ENCODE results near the gene SREBF2. TPM values are rescaled to one million over a fixed set of nuclear protein-coding genes. Genes with fewer than 3 reads are reported as not detected.

Gene SREBF2
- total RNA-seq, 4 donors from 2014 or later, result 91.1 to 122 (median 96.2) TPM

DNA sequence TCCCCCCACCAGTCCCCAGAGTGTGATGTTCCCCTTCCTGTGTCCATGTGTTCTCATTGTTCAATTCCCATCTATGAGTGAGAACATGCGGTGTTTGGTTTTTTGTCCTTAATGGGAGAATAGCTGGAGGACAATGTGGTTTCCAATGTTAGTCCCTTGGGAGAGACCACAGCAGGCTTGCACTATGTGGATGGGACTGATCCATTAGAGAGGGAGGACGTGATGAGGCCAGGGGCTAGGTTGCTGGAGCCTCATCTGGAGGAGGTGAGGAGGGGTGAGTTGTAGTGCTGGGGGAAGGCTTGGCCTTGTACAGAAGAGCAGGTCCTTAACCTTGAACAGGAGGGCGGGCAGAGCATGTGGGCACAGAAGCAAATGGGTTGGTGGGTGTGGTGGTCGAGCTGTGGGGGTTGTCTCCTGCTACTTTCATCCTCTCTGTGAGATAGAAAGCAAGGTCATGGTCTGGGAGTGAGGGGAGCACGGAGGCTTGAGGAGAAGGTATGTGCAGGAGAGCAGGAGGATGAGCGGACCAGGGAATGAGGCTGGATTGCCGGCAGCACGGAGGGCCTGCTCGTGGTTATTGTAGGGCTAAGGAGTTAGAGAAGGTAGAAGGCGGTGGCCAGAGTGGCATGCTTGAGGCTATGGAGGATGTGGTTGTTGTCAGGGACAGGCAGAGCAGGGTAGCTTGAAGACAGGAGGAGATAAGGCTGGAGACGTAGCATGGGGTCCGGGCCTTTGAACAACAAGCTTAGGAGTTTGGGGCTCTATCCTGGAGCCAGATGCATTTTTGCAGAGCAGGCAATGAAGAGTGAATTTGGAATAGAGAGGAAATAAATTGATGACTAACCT lies 11.2 kb upstream of the SREBF2 start:
- DNase-seq (ENCODE audit: low spot score in 2 of 2), result no peak
- intact Hi-C loops (cut with DNase I; ENCODE audit: low total_unique reads), result loop anchor here (10.0 kb wide), 1 partner anchor 123 kb away; the partner anchor contains the start of gene CENPM
- TF ChIP-seq POLR2A (IDR thresholded peaks at IDR 0.05), result no peak
- TF ChIP-seq, protein P1, sequence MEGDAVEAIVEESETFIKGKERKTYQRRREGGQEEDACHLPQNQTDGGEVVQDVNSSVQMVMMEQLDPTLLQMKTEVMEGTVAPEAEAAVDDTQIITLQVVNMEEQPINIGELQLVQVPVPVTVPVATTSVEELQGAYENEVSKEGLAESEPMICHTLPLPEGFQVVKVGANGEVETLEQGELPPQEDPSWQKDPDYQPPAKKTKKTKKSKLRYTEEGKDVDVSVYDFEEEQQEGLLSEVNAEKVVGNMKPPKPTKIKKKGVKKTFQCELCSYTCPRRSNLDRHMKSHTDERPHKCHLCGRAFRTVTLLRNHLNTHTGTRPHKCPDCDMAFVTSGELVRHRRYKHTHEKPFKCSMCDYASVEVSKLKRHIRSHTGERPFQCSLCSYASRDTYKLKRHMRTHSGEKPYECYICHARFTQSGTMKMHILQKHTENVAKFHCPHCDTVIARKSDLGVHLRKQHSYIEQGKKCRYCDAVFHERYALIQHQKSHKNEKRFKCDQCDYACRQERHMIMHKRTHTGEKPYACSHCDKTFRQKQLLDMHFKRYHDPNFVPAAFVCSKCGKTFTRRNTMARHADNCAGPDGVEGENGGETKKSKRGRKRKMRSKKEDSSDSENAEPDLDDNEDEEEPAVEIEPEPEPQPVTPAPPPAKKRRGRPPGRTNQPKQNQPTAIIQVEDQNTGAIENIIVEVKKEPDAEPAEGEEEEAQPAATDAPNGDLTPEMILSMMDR (IDR thresholded peaks at IDR 0.05), result no peak

DNA sequence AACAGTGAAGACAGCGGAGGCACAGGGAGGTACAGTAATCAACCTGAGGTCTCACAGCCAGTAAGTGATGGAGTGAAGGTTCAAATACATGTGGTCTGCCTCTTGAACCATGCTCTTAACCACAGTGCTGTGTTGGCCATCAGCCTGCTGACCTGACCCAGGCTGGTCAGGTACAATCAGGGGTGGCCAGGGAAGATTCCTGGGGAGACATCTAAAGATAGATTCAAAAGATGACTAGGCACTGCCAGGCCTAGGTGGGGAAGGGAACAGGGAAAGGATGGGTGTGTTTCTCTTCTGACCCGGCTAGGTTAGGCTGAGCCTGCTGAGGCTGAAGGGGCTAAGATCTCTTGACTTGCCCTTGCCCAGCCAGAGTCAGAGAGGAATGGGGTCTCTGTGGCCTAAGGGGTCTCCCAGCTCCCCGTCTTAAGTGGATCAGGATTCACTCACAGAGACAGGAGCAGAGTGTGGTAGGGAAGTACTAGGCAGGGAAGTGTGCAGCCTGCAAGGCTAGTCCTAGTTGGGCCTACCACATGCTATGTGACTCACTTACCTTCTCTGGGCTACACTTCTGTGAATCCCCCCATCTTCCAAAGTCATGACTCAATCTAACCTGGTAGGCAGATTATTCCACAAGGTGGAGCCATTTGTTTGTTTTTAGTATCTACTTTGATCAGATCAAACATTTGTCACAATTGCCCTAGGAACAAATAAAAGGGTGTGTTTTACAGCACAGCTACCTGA lies 10.4 kb upstream of the SREBF2 start:
- DNase-seq (ENCODE audit: low spot score in 2 of 2), result no peak

More for the DNA sequence above, 11.2 kb upstream of the SREBF2 start:
- WGBS, 2 donors, result 87 to 89% methylated on average over 12 of the region's 12 CpGs
- H3K4me3 ChIP-seq (ENCODE audit: low read depth, poor library complexity, severe bottlenecking), result no peak overlapping the region

DNA sequence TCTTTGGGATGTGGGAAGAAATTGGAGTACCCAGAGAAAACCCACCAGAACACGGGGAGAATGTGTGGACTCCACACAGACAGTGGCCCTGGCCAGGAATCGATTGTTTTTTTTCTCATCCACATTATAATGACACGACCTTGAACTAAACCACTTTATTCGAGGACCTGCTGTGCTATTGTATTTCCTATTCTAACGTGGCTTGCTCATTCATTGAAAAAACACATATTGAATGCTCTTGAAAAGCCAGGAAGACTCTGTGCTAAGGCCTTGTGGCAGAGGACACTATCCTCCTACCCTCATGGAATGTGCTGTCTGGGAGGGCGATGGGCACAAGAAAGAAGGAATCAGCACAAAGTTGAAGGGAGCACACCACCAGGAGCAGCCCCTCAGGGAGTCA lies 9.1 kb upstream of the SREBF2 start:
- TF ChIP-seq POLR2A (IDR thresholded peaks at IDR 0.05), result no peak
- TF ChIP-seq, protein P1 (IDR thresholded peaks at IDR 0.05), result no peak
- H3K4me3 ChIP-seq (ENCODE audit: low read depth, poor library complexity, severe bottlenecking), result no peak overlapping the region
- intact Hi-C loops (cut with DNase I; ENCODE audit: low total_unique reads), result loop anchor here (10.0 kb wide), 1 partner anchor 121 kb away; the partner anchor contains the start of gene CENPM
- DNase-seq (ENCODE audit: low spot score in 2 of 2), result no peak
- WGBS, 2 donors, result 90% methylated on average over 6 of the region's 6 CpGs

More for the DNA sequence above, 10.4 kb upstream of the SREBF2 start:
- no peak for TF ChIP-seq POLR2A (IDR thresholded peaks at IDR 0.05)
- TF ChIP-seq, protein P1 (IDR thresholded peaks at IDR 0.05), result peak in 1 of 3 donors; percentile 16
- intact Hi-C loops (cut with DNase I; ENCODE audit: low total_unique reads), result loop anchor here (10.0 kb wide), 1 partner anchor 122 kb away; the partner anchor contains the start of gene CENPM
- WGBS, 2 donors, result 78 to 87% methylated on average over 3 of the region's 3 CpGs
- no peak overlapping the region for H3K4me3 ChIP-seq (ENCODE audit: low read depth, poor library complexity, severe bottlenecking)

DNA sequence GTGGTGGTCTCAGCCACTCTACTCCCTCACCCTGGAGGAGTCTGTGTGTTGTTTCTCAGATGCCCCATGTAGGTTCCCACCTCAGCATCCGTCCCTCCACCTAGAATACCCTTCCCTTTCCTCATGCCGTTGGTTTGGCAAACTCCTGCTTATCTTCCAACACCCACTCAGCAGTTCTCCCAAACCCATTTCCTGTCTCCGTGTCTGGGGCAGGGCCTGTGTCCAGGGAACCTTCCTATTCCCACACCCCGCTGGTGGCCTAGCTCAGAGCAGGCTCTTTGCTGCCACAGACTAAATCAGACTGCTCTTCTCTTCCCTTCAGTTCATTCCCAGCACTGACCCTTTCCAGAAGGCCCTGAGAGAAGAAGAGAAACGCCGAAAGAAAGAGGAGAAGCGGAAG lies 7.5 kb upstream of the SREBF2 start:
- TF ChIP-seq POLR2A (IDR thresholded peaks at IDR 0.05), result no peak
- TF ChIP-seq, protein P1 (IDR thresholded peaks at IDR 0.05), result no peak
- H3K4me3 ChIP-seq (ENCODE audit: low read depth, poor library complexity, severe bottlenecking), result no peak overlapping the region
- intact Hi-C loops (cut with DNase I; ENCODE audit: low total_unique reads), result loop anchor here (10.0 kb wide), 1 partner anchor 119 kb away; the partner anchor contains the start of gene CENPM
- 71 to 75% methylated on average over 7 of the region's 7 CpGs for WGBS, 2 donors
- DNase-seq (ENCODE audit: low spot score in 2 of 2), result no peak

DNA sequence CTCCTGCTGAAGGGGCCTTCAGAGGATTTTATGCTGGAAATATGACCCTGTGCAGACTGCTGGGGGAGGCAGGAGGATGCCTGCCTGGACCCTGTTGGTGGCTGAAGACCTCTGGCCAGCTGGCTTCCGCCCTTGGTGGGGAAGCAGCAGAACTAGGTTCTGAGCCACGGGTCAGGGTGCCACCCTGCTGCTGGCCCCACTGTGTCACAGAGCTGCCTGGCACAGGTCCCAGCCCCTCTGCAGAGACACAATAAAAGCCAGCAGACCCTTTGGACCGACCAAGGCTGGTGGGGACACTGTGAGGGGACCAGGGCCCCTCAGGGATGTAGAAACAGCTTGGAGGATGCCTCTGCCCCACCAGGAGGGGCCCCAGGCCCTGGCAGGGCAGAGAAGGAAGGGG lies 6.9 kb upstream of the SREBF2 start:
- no peak overlapping the region for H3K4me3 ChIP-seq (ENCODE audit: low read depth, poor library complexity, severe bottlenecking)
- DNase-seq (ENCODE audit: low spot score in 2 of 2), result no peak
- intact Hi-C loops (cut with DNase I; ENCODE audit: low total_unique reads), result loop anchor here (10.0 kb wide), 1 partner anchor 119 kb away; the partner anchor contains the start of gene CENPM
- TF ChIP-seq, protein P1 (IDR thresholded peaks at IDR 0.05), result no peak
- TF ChIP-seq POLR2A (IDR thresholded peaks at IDR 0.05), result no peak
- WGBS, 2 donors, result 75 to 93% methylated on average over 1 to 2 of the region's 3 CpGs

Data from lower leg skin (tissue), 4 donors.